GM21717 (cell line): ENCODE measurements around the gene ITPR2.

Source experiments
- ATAC-seq: cut with Tn5 transposase; IDR thresholded peaks from one replicate; pipeline ENCODE4 v1.9.1; 2021; ENCODE audit warnings: mild to moderate bottlenecking, moderate library complexity; ENCODE audit not compliant: unreplicated experiment

ITPR2 gene

GRCh38 chr12:26599096-26599695 is 233.8 kb downstream of the ITPR2 start:
- ATAC-seq, result no peak

- ATAC-seq, result no peak
Observed at GRCh38 chr12:26595806-26596205, 237.2 kb downstream of the ITPR2 start.

- ATAC-seq, result no peak
Observed at GRCh38 chr12:26580619-26581018, 252.4 kb downstream of the ITPR2 start.

GRCh38 chr12:26576266-26576665 is 256.7 kb downstream of the ITPR2 start:
- no peak for ATAC-seq

GRCh38 chr12:26573225-26573909 is 259.6 kb downstream of the ITPR2 start:
- ATAC-seq, result no peak

DNA sequence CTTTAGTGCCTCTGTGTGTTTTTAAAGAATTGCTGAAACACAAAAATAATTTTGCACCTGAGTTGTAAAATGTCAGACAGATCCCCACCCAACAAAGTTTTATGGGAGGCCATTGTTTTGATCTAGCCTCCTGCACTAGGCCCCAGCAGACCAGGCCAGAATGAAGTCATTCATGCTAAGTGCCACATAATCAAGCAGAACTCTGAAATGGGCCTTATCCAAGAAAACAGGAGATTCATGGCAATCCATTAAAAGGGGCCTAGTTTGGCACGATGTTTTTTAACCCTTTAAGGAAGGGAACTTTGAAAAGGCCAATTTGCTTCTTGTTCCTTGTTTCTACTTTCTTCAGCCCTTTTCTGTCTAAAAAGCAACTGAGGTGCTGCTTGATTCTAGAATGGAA is 260.9 kb downstream of the ITPR2 start:
- no peak for ATAC-seq

DNA sequence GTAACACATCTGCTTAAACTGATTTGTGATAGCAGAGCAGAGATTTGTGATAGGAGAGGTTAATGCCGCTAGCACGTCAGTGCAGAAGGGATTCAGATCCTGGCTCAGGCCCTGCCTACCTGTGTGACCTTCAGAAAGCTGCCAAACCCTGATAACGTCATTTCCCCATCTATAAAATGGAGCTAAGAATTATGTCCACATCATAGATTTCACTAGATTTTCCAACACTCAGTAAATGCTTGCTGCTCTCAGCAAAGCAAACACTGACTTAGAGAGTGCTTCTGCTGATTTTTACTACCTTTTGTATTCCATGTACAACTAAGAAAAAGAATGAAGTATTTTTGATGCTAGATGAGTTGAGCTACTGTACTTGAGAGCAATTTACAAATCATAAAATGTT is 261.4 kb downstream of the ITPR2 start:
- ATAC-seq, result no peak

GRCh38 chr12:26567126-26567525 is 265.9 kb downstream of the ITPR2 start:
- no peak for ATAC-seq

DNA sequence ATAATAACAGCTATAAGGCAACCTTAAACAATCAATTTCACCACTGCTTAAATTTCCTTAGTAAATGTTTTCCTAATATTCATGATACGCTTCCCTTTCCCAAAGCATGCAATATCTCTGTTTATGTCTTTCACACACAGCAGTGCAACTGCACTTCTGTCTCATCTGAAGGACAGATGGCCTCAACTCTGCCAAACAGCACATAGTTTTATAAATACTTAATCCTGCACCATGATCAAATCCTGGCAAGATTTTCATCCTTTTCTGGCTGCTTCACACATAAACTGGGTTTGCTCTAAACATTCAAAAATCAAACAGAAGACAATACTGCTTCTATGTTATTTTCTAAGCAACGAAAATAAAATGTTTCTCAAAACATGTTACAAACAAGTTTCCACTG is 266.3 kb downstream of the ITPR2 start:
- ATAC-seq, result no peak

DNA sequence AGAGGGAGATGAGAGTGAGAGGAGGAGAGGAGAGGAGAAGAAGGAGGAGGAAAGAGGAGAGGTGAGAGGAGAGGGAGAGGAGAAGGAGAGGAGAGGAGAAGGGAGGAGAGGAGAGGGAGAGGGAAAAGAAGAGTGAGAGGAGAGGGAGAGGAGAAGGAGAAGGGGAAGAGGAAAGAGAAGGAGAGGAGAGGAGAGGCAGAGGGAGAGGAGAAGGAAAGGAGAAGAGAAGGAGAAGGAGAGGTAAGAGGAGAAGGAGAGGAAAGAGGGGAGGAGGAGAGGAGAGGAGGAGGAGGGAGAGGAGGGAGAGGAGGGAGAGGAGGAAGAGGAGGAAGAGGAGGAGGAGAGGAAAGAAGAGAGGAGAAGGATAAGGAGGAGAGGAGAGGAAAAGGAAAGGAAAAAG is 266.8 kb downstream of the ITPR2 start:
- ATAC-seq, result no peak

DNA sequence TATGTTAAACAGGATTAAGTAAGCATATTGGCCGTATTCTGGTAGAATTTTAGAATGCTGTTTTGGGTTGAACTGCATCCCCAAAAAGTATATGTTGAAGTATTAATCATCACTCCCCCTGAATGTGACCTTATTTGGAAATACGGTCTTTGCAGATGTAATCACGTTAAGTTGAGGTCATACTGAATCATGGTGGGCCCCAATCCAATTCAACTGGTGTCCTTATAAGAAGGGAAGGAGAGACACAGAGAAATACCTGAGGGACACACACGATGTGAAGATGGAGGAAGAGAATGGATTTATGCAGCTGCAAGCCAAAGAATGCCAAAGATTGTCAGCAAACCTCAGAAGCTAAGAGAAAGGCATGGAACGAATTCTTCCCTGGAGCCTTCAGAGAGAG is 268.6 kb downstream of the ITPR2 start:
- ATAC-seq, result no peak

GRCh38 chr12:26563552-26563951 is 269.4 kb downstream of the ITPR2 start:
- ATAC-seq, result no peak

DNA sequence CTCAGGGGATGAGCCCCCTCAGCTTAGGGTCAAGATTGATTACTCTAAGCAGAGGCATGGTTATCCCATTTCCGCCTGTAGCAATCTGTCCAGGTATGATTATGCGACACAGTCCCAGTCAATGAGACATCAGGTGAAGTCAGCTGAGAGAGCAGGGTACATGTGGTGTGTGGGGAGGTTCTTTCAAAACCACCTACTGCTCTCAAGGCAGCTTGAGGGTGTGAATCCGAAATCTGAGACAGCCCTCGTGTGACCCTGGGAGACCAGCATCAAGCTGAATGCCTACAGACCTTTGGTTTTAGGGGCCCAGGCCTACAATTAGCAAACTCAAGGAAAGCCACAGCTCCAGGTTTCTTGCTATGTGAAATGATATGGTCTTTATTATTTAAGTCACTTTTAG is 275.7 kb downstream of the ITPR2 start:
- no peak for ATAC-seq

- no peak for ATAC-seq
Observed at GRCh38 chr12:26556916-26557315, 276.1 kb downstream of the ITPR2 start.

- ATAC-seq, result no peak
Observed at GRCh38 chr12:26555139-26555538, 277.9 kb downstream of the ITPR2 start.

- no peak for ATAC-seq
Observed at GRCh38 chr12:26554332-26554731, 278.7 kb downstream of the ITPR2 start.

DNA sequence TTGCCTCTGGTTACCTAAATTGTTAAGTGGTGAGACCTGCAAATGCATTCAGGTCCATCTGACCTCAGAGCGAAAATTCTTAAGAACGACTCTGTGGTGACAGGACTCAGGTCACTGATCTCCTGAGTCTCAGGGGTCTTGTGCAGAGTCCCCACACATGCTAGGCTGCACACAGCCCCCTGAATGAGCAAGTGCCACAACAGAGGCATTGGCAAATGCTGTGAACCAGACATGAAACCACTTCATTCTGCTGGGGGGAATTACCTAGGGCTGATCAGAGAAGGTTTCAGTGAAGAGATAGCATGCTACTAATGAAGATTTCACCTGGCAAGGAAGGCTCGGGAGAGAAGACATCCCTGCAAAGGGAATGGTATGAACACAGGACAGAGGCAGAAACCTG is 281.6 kb downstream of the ITPR2 start:
- ATAC-seq, result no peak

- ATAC-seq, result no peak
Observed at GRCh38 chr12:26548227-26548626, 284.8 kb downstream of the ITPR2 start.

- ATAC-seq, result no peak
Observed at GRCh38 chr12:26546535-26547314, 286.3 kb downstream of the ITPR2 start.

GRCh38 chr12:26539131-26539530 is 293.9 kb downstream of the ITPR2 start:
- no peak for ATAC-seq

DNA sequence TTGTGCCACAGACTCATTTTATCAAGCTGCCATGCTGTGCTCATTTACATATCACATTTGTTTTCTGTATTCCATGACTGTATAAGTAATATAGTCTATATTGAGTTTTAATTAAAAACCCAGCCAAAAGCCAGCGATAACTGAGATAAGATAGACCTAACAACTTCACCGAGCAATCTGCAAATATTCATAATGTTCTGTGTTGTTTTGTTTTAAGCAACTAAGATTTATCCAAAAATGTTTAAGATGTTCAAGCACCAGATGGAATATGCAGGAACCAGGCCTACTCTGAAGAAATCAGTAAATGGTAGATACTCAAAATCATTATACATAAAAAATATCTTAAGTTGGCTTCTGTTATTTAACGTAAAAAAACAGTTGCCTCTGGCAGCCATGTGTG is 295.3 kb downstream of the ITPR2 start:
- no peak for ATAC-seq

DNA sequence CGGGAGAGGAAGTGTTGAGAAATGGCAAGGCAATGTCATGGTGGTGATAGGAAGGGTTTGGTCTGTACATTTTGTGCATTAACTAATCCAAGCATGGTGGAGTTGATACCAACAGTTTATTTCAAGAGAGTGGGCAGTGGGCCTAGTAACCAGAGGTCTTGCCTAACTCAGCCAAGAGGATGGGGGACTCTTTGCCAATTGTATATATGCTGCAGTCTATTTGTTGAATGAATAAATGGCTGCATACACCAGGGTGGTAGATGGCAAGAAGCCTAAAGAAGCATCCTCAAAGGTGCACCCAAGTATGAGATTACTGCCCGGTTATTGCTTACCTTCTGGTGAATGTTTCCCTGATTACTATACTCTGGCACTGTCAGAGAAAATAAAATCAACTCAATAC is 295.9 kb downstream of the ITPR2 start:
- no peak for ATAC-seq
